Hepatocyte (in vitro differentiated cells): ENCODE measurements around the gene RRM1. TPM values are rescaled to one million over a fixed set of nuclear protein-coding genes. Genes with fewer than 3 reads are reported as not detected.

Experiments used
- DNase-seq: peaks from one replicate; pipeline ENCODE4 v3.0.0-alpha.2; 2016; ENCODE audit warnings: low spot score
- H2AFZ ChIP-seq: fragments of 200-600 bp; sonication (generic); 2 replicates; pipeline ENCODE4 v1.6.0; 2016; ENCODE audit warnings: antibody characterized with exemption, mild to moderate bottlenecking
- H3K27ac ChIP-seq: fragments of 200-600 bp; sonication (generic); 2 replicates; pipeline ENCODE4 v1.5.1; 2016; ENCODE audit warnings: mild to moderate bottlenecking
- H3K27me3 ChIP-seq: fragments of 200-600 bp; sonication (generic); 2 replicates; pipeline ENCODE4 v1.6.1; 2016
- H3K36me3 ChIP-seq: fragments of 200-600 bp; sonication (generic); replicated peaks from 2 replicates; pipeline ENCODE4 v1.5.1; 2016; ENCODE audit warnings: low read depth; ENCODE audit not compliant: insufficient read depth
- H3K4me1 ChIP-seq: fragments of 200-600 bp; sonication (generic); 2 replicates; pipeline ENCODE4 v1.5.1; 2016; ENCODE audit warnings: mild to moderate bottlenecking, moderate library complexity; ENCODE audit not compliant: insufficient read depth
- H3K4me2 ChIP-seq: fragments of 200-600 bp; sonication (generic); 2 replicates; pipeline ENCODE4 v1.6.0; 2016
- H3K4me3 ChIP-seq: fragments of 200-600 bp; sonication (generic); 2 replicates; pipeline ENCODE4 v1.5.1; 2016; ENCODE audit warnings: mild to moderate bottlenecking
- H3K79me2 ChIP-seq: fragments of 200-600 bp; sonication (generic); 2 replicates; pipeline ENCODE4 v1.6.0; 2017; ENCODE audit warnings: mild to moderate bottlenecking
- H3K9me2 ChIP-seq: fragments of 200-600 bp; sonication (generic); replicated peaks from 2 replicates; pipeline ENCODE4 v1.6.0; 2017; ENCODE audit warnings: mild to moderate bottlenecking; ENCODE audit not compliant: insufficient read depth
- H3K9me3 ChIP-seq: fragments of 200-600 bp; sonication (generic); 2 replicates; pipeline ENCODE4 v1.5.1; 2016; ENCODE audit warnings: low read depth, mild to moderate bottlenecking
- H4K20me1 ChIP-seq: fragments of 200-600 bp; sonication (generic); 2 replicates; pipeline ENCODE4 v1.6.0; 2016; ENCODE audit warnings: mild to moderate bottlenecking; ENCODE audit not compliant: insufficient read depth, poor library complexity, severe bottlenecking
- CTCF ChIP-seq: fragments of 200-600 bp; sonication (generic); IDR thresholded peaks from 2 replicates; pipeline ENCODE4 v1.5.1; 2016; ENCODE audit warnings: antibody characterized with exemption, mild to moderate bottlenecking; ENCODE audit not compliant: poor library complexity
- EZH2 ChIP-seq: fragments of 200-600 bp; sonication (generic); IDR thresholded peaks from 2 replicates; pipeline ENCODE4 v1.6.1; 2016; ENCODE audit warnings: antibody characterized with exemption, mild to moderate bottlenecking, borderline replicate concordance
- EZH2phosphoT487 ChIP-seq: fragments of 200-600 bp; sonication (generic); IDR thresholded peaks from one replicate; pipeline ENCODE4 v1.6.1; 2018; ENCODE audit warnings: antibody characterized with exemption, mild to moderate bottlenecking, low read depth, moderate library complexity; ENCODE audit not compliant: unreplicated experiment, severe bottlenecking
- WGBS: methylation state at CpG from one replicate; pipeline ENCODE4 v1.1.6; 2016; ENCODE audit warnings: low lambda C conversion rate; ENCODE audit errors: missing lambda C conversion rate; 5-methylcytosine and 5-hydroxymethylcytosine counted together
- polyA plus RNA-seq: library from polyadenylated mRNA; unstranded; fragments of >200 nt; fragmentation: Nextera tagmentation; extraction: Ambion mirVana; gene quantifications from 2 replicates; pipeline ENCODE4 v1.2.1, GENCODE V29; 2016
- total RNA-seq: library from RNA; depleted of rRNA; stranded (reverse); fragments of >200 nt; gene quantifications from 2 replicates; pipeline ENCODE4 v1.2.3, GENCODE V29; 2014

RRM1 gene
- total and polyA plus RNA-seq, 2 experiments from 2014 or later: 25.9 to 34.5 TPM

GRCh38 chr11:4115128-4115527 lies 20.5 kb downstream of the RRM1 start:
- TF ChIP-seq CTCF: no peak
- no peak for TF ChIP-seq EZH2phosphoT487
- no peak for TF ChIP-seq EZH2

DNA sequence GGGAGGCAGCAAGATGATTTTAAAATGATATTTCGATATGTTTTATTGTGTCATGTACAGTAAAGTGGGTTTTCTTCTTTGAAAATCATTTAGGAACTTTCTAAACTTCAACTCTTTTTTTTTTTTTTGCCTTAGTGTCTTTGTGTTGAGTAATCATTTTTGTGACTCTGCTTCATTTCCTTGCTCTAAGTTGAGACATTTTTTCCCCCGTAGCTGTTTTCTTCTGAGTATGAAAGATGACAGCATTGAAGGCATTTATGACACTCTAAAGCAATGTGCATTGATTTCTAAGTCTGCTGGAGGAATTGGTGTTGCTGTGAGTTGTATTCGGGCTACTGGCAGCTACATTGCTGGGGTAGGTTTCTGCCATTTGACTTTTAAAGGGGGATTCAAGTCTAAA lies 23.5 kb downstream of the RRM1 start:
- H2AFZ ChIP-seq: no peak overlapping the region

More at GRCh38 chr11:4115128-4115527, 20.5 kb downstream of the RRM1 start:
- no peak overlapping the region for H3K4me3 ChIP-seq
- H3K27me3 ChIP-seq: no peaks in the 10 kb centered on the region
- H3K4me1 ChIP-seq: no peaks in the 10 kb centered on the region
- H4K20me1 ChIP-seq: no peaks in the 10 kb centered on the region
- H3K79me2 ChIP-seq: no peaks in the 10 kb centered on the region
- no peaks in the 10 kb centered on the region for H3K9me3 ChIP-seq
- H3K9me2 ChIP-seq: no peaks in the 10 kb centered on the region
- 63% methylated on average over 2 of the region's 2 CpGs for WGBS
- no peak overlapping the region for H3K27ac ChIP-seq
- no peak overlapping the region for H2AFZ ChIP-seq
- H3K4me2 ChIP-seq: no peak overlapping the region
- H3K36me3 ChIP-seq: peaks cover 4% of the 10 kb centered on the region
- no peak for DNase-seq

DNA sequence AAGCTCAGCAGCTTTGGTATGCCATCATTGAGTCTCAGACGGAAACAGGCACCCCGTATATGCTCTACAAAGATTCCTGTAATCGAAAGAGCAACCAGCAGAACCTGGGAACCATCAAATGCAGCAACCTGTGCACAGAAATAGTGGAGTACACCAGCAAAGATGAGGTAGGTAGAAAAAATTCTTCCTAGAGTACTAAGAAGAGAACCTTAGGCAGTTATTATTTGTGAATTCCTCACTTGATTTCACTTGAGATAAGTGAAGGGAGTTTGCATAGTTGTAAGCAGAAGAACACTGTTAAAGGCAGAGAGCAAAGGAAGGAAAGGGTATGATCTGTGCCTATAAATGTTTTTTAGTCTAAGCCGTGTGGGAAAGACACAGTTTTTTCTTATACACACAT lies 28.6 kb downstream of the RRM1 start:
- Histone ChIP-seq H2AFZ (no peak overlapping the region), H3K4me2 (no peak overlapping the region), H3K27ac (no peak overlapping the region), H3K36me3 (no peaks in the 10 kb centered on the region), H3K4me1 (no peaks in the 10 kb centered on the region), H4K20me1 (no peaks in the 10 kb centered on the region), H3K79me2 (no peaks in the 10 kb centered on the region), H3K27me3 (no peaks in the 10 kb centered on the region), H3K4me3 (no peak overlapping the region), H3K9me2 (no peaks in the 10 kb centered on the region), H3K9me3 (no peaks in the 10 kb centered on the region)
- no peak for DNase-seq
- TF ChIP-seq EZH2phosphoT487: no peak
- TF ChIP-seq CTCF: no peak
- no peak for TF ChIP-seq EZH2
- 83% methylated on average over 4 of the region's 4 CpGs for WGBS

More for the DNA sequence above, 23.5 kb downstream of the RRM1 start:
- TF ChIP-seq EZH2 (no peak), EZH2phosphoT487 (no peak), CTCF (no peak)
- Histone ChIP-seq H3K36me3 (peaks cover 2% of the 10 kb centered on the region), H3K27ac (no peak overlapping the region), H3K9me2 (no peaks in the 10 kb centered on the region), H3K4me3 (no peak overlapping the region), H3K27me3 (no peaks in the 10 kb centered on the region), H3K4me1 (no peaks in the 10 kb centered on the region), H3K9me3 (no peaks in the 10 kb centered on the region), H3K4me2 (no peak overlapping the region), H4K20me1 (no peaks in the 10 kb centered on the region), H3K79me2 (no peaks in the 10 kb centered on the region)
- no peak for DNase-seq
- WGBS: 95% methylated on average over 3 of the region's 3 CpGs

DNA sequence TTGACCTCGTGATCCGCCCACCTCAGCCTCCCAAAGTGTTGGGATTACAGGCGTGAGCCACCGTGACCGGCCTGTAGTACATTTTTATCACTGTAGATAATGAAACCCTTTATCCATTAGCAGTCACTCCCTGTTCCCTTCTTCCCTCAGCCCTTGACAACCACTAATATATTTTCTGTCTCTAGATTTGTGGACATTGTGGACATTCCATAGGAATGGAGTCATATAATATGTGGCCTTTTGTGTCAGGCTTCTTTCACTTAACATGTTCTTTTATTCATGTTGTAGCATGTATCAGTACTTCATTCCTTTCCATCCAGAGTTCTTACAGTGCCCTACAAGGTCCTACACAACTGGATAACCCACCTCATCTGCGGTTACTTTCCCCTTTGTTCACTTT lies 30.5 kb downstream of the RRM1 start:
- no peak overlapping the region for H2AFZ ChIP-seq
- DNase-seq: no peak
- no peak for TF ChIP-seq EZH2
- TF ChIP-seq EZH2phosphoT487: no peak
- TF ChIP-seq CTCF: no peak
- no peaks in the 10 kb centered on the region for H3K9me3 ChIP-seq
- no peaks in the 10 kb centered on the region for H3K4me1 ChIP-seq
- H3K4me3 ChIP-seq: no peak overlapping the region
- no peaks in the 10 kb centered on the region for H3K27me3 ChIP-seq
- no peaks in the 10 kb centered on the region for H3K79me2 ChIP-seq
- WGBS: 87% methylated on average over 6 of the region's 6 CpGs
- H3K27ac ChIP-seq: no peak overlapping the region
- H4K20me1 ChIP-seq: no peaks in the 10 kb centered on the region
- no peak overlapping the region for H3K4me2 ChIP-seq
- no peaks in the 10 kb centered on the region for H3K36me3 ChIP-seq
- H3K9me2 ChIP-seq: no peaks in the 10 kb centered on the region
